HepG2 (cell line): ENCODE data around the gene ACTL6A. TPM values are rescaled to one million over a fixed set of nuclear protein-coding genes. Genes with fewer than 3 reads are reported as not detected.

ENCODE experiments used
- ATRX ChIP-seq: sonication (generic); formaldehyde crosslinking; IDR thresholded peaks from 2 replicates; pipeline ENCODE4 v1.4.0; 2020; ENCODE audit warnings: missing genetic modification reagents, borderline replicate concordance
- FOSL1 ChIP-seq: sonication (generic); formaldehyde crosslinking; IDR thresholded peaks from 2 replicates; pipeline ENCODE4 v1.9.0; 2021; ENCODE audit warnings: missing genetic modification reagents, borderline replicate concordance
- FOXA1 ChIP-seq, 2 experiments: fragments of 450-650 bp in 1 of 2; sonication (generic) in 1 of 2; formaldehyde crosslinking in 1 of 2; IDR thresholded peaks; 2 replicates each; pipeline versions ENCODE4 v1.4.0 to v1.6.1; 2016 to 2020; ENCODE audit warnings: missing genetic modification reagents in 1 of 2
- FOXM1 ChIP-seq: sonication (generic); formaldehyde crosslinking; IDR thresholded peaks from 2 replicates; pipeline ENCODE4 v1.5.0; 2020; ENCODE audit warnings: missing genetic modification reagents
- HDAC1 ChIP-seq: sonication (generic); formaldehyde crosslinking; IDR thresholded peaks from 2 replicates; pipeline ENCODE4 v1.5.1; 2020; ENCODE audit warnings: mild to moderate bottlenecking, missing genetic modification reagents
- KIAA2018 ChIP-seq: sonication (generic); formaldehyde crosslinking; IDR thresholded peaks from 2 replicates; pipeline ENCODE4 v1.5.0; 2020; ENCODE audit warnings: mild to moderate bottlenecking, missing genetic modification reagents, borderline replicate concordance
- SATB2 ChIP-seq: sonication (generic); formaldehyde crosslinking; IDR thresholded peaks from 2 replicates; pipeline ENCODE4 v1.5.0; 2020; ENCODE audit warnings: missing genetic modification reagents
- SIX4 ChIP-seq: sonication (generic); formaldehyde crosslinking; IDR thresholded peaks from 2 replicates; pipeline ENCODE4 v1.4.0; 2020; ENCODE audit warnings: missing genetic modification reagents
- TEF ChIP-seq: sonication (generic); formaldehyde crosslinking; IDR thresholded peaks from 2 replicates; pipeline ENCODE4 v1.5.0; 2020; ENCODE audit warnings: missing genetic modification reagents
- XBP1 ChIP-seq: sonication (generic); formaldehyde crosslinking; IDR thresholded peaks from 2 replicates; pipeline ENCODE4 v1.5.0; 2020; ENCODE audit warnings: missing genetic modification reagents
- ZNF326 ChIP-seq: sonication (generic); formaldehyde crosslinking; IDR thresholded peaks from 2 replicates; pipeline ENCODE4 v1.4.0; 2020; ENCODE audit warnings: missing genetic modification reagents, borderline replicate concordance
- ZNF367 ChIP-seq: sonication (generic); formaldehyde crosslinking; IDR thresholded peaks from 2 replicates; pipeline ENCODE4 v1.4.0; 2020; ENCODE audit warnings: missing genetic modification reagents, borderline replicate concordance
- ZNF549 ChIP-seq: sonication (generic); formaldehyde crosslinking; IDR thresholded peaks from 2 replicates; pipeline ENCODE4 v1.5.0; 2020; ENCODE audit warnings: missing genetic modification reagents
- polyA plus RNA-seq, 8 experiments: library from polyadenylated mRNA; depleted of rRNA in 3 of 8; stranded (reverse) in 7 of 8; unstranded in 1 of 8; fragments of >200 nt; fragmentation: Illumina TruSeq in 4 of 8; extraction: Trizol in 4 of 8; gene quantifications; 2 replicates each; pipeline versions ENCODE4 v1.2.1 to v1.2.3, GENCODE V29; 2011 to 2016; ENCODE audit warnings: low read depth in 4 of 8, missing spikeins in 1 of 8, mixed read lengths in 1 of 8; ENCODE audit not compliant: insufficient read depth in 1 of 8
- total RNA-seq, 5 experiments: library from RNA; depleted of rRNA; stranded (reverse); fragments of >200 nt; fragmentation: Illumina TruSeq; extraction: Trizol; gene quantifications; 2 replicates each; pipeline ENCODE4 v1.2.3, GENCODE V29; 2016; ENCODE audit warnings: low read depth in 1 of 5
- TF ChIP-seq, protein P1 (sequence below), 2 experiments: IDR thresholded peaks; 2 replicates each; pipeline ENCODE4 v1.6.1; 2011 to 2012; ENCODE audit warnings: low read length in 2 of 2, borderline replicate concordance in 1 of 2, low read depth in 1 of 2, mild to moderate bottlenecking in 1 of 2, moderate library complexity in 1 of 2

ACTL6A gene
- total and polyA plus RNA-seq, 2 of the 13 experiments (the other 11 are each of a cell fraction or from before 2014, with no cell fraction given), result 58.1 to 84.1 TPM

DNA sequence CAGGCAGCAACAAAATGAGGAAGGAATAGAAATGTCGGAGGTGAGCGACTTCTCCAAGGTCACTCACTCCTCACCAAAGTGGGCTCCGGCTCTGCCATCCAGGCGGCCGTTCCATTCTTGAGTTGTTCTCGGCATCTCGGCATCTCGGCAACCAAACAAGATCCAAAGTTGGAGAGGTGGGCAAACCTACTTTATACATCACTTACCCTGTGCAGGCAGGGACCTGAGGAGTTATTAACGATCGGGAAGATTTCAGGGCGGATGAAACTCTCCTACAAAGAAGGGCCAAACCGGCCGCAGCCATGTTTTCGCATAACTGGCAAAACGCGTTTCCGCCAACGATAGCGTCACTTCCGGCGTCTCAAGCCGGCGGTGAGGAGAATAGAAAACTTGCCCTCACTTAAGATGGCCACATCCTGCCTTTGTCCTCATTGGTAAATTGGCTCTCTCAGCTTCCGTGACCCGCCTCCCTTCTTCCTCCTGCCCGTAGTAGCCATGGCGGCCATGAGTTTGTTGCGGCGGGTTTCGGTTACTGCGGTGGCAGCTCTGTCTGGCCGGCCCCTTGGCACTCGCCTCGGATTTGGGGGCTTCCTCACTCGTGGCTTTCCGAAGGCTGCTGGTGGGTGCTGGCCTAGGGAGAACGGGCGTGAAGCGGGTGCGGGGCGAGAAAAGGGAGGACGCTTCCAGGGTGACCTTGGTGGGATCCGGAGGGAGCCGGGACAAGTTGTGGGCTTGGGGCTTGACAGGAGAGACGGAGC is 41.8 kb downstream of the ACTL6A start, which contains the start of the genes MRPL47 and NDUFB5 (continued):
- no peak for TF ChIP-seq ATRX
- no peak for TF ChIP-seq FOXM1
- no peak for TF ChIP-seq FOSL1 (CRISPR knock-in tag)
- no peak for TF ChIP-seq XBP1 (CRISPR knock-in tag)
- TF ChIP-seq FOXA1 (IDR thresholded peaks at IDR 0.05), result no peak
- no peak; the same call in 1 of the 2 replicates for TF ChIP-seq FOXA1 (CRISPR knock-in tag; IDR thresholded peaks at IDR 0.05)
- TF ChIP-seq SIX4 (CRISPR knock-in tag), result no peak
- no peak for TF ChIP-seq SATB2 (CRISPR knock-in tag)
- TF ChIP-seq ZNF367 (CRISPR knock-in tag), result no peak
- TF ChIP-seq ZNF549 (CRISPR knock-in tag), result no peak
- TF ChIP-seq HDAC1 (CRISPR knock-in tag), result peak; percentile 86
- TF ChIP-seq TEF (CRISPR knock-in tag), result 0 out of 2 replicates have a peak, but pooled peaks have one; percentile 43
- TF ChIP-seq, protein P1, sequence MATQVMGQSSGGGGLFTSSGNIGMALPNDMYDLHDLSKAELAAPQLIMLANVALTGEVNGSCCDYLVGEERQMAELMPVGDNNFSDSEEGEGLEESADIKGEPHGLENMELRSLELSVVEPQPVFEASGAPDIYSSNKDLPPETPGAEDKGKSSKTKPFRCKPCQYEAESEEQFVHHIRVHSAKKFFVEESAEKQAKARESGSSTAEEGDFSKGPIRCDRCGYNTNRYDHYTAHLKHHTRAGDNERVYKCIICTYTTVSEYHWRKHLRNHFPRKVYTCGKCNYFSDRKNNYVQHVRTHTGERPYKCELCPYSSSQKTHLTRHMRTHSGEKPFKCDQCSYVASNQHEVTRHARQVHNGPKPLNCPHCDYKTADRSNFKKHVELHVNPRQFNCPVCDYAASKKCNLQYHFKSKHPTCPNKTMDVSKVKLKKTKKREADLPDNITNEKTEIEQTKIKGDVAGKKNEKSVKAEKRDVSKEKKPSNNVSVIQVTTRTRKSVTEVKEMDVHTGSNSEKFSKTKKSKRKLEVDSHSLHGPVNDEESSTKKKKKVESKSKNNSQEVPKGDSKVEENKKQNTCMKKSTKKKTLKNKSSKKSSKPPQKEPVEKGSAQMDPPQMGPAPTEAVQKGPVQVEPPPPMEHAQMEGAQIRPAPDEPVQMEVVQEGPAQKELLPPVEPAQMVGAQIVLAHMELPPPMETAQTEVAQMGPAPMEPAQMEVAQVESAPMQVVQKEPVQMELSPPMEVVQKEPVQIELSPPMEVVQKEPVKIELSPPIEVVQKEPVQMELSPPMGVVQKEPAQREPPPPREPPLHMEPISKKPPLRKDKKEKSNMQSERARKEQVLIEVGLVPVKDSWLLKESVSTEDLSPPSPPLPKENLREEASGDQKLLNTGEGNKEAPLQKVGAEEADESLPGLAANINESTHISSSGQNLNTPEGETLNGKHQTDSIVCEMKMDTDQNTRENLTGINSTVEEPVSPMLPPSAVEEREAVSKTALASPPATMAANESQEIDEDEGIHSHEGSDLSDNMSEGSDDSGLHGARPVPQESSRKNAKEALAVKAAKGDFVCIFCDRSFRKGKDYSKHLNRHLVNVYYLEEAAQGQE (IDR thresholded peaks at IDR 0.05; ENCODE audit: borderline replicate concordance in 1 of 2, low read depth in 1 of 2, low read length in 2 of 2), result peak in 1 of 2 experiments; percentile 56; a peak in 1 of 4 replicates
- TF ChIP-seq ZNF326 (CRISPR knock-in tag), result no peak
- 0 out of 2 replicates have a peak, but pooled peaks have one; percentile 62 for TF ChIP-seq KIAA2018
